Neural cell (in vitro differentiated cells): ENCODE data around the gene TULP4. TPM values are rescaled to one million over a fixed set of nuclear protein-coding genes. Genes with fewer than 3 reads are reported as not detected.

Source experiments
- H2AFZ ChIP-seq: fragments of 200-600, 300-800 bp; sonication (generic), shearing (Covaris generic); 2 replicates; pipeline ENCODE4 v1.6.0; 2014; ENCODE audit warnings: low read depth, mild to moderate bottlenecking, antibody characterized with exemption, low read length, moderate library complexity
- H3F3A ChIP-seq: fragments of 200-600 bp; shearing (Covaris generic); 2 replicates; pipeline ENCODE4 v1.6.1; 2016; ENCODE audit warnings: mild to moderate bottlenecking, moderate library complexity, mixed read lengths, antibody characterized with exemption, low read length; ENCODE audit not compliant: insufficient read depth, poor library complexity, severe bottlenecking
- H3K27ac ChIP-seq: fragments of 200-600, 300-800 bp; sonication (generic), shearing (Covaris generic); 2 replicates; pipeline ENCODE4 v1.5.1; 2014; ENCODE audit warnings: mild to moderate bottlenecking, low read length, moderate library complexity
- H3K27me3 ChIP-seq: fragments of 300-800, 200-600 bp; sonication (generic), shearing (Covaris generic); 2 replicates; pipeline ENCODE4 v1.6.0; 2014; ENCODE audit warnings: mild to moderate bottlenecking, low read depth, low read length, moderate library complexity; ENCODE audit not compliant: insufficient read depth
- H3K36me3 ChIP-seq: fragments of 300-800, 200-600 bp; sonication (generic), shearing (Covaris generic); 2 replicates; pipeline ENCODE4 v1.5.1; 2014; ENCODE audit warnings: mild to moderate bottlenecking, antibody characterized with exemption, low read length, moderate library complexity; ENCODE audit not compliant: insufficient read depth
- H3K4me2 ChIP-seq: fragments of 300-800, 200-600 bp; sonication (generic), shearing (Covaris generic); 2 replicates; pipeline ENCODE4 v1.6.0; 2014; ENCODE audit warnings: mild to moderate bottlenecking, low read length
- H3K4me3 ChIP-seq: fragments of 300-800, 200-600 bp; sonication (generic), shearing (Covaris generic); 2 replicates; pipeline ENCODE4 v1.5.1; 2014; ENCODE audit warnings: mild to moderate bottlenecking, low read length, moderate library complexity
- H3K79me2 ChIP-seq: fragments of 200-600 bp; shearing (Covaris generic); replicated peaks from 2 replicates; pipeline ENCODE4 v1.6.0; 2014; ENCODE audit warnings: mild to moderate bottlenecking, low read length, moderate library complexity; ENCODE audit not compliant: insufficient read depth
- H3K9ac ChIP-seq: fragments of 300-800, 200-600 bp; sonication (generic), shearing (Covaris generic); 2 replicates; pipeline ENCODE4 v1.6.1; 2016; ENCODE audit warnings: mild to moderate bottlenecking, low read length, mixed read lengths
- H3K9me2 ChIP-seq: fragments of 200-600 bp; shearing (Covaris generic); 2 replicates; pipeline ENCODE4 v1.6.1; 2016; ENCODE audit warnings: mild to moderate bottlenecking, low read length, mixed read lengths; ENCODE audit not compliant: insufficient read depth
- H3K9me3 ChIP-seq: fragments of 200-600, 300-800 bp; sonication (generic), shearing (Covaris generic); 2 replicates; pipeline ENCODE4 v1.6.1; 2016; ENCODE audit warnings: mild to moderate bottlenecking, mixed run types, low read length, moderate library complexity, mixed read lengths
- H4K20me1 ChIP-seq: fragments of 200-600 bp; shearing (Covaris generic); 2 replicates; pipeline ENCODE4 v1.6.1; 2016; ENCODE audit warnings: mild to moderate bottlenecking, mixed run types; ENCODE audit not compliant: insufficient read depth
- CTCF ChIP-seq: fragments of 450-650 bp; IDR thresholded peaks from 2 replicates; pipeline ENCODE4 v1.5.1; 2014; ENCODE audit warnings: antibody characterized with exemption, mild to moderate bottlenecking, moderate library complexity; ENCODE audit not compliant: poor library complexity, severe bottlenecking
- EP300 ChIP-seq: fragments of 450-650 bp; conservative IDR thresholded peaks from 2 replicates; pipeline ENCODE4 v1.6.1; 2014; ENCODE audit warnings: antibody characterized with exemption, mild to moderate bottlenecking, moderate library complexity; ENCODE audit not compliant: poor library complexity, severe bottlenecking
- EZH2 ChIP-seq: fragments of 200-600, 300-800 bp; shearing (Covaris generic), sonication (generic); IDR thresholded peaks from 2 replicates; pipeline ENCODE4 v1.6.1; 2014; ENCODE audit warnings: antibody characterized with exemption, low read length, borderline replicate concordance, mild to moderate bottlenecking; ENCODE audit not compliant: insufficient read depth, poor library complexity, severe bottlenecking
- POLR2AphosphoS5 ChIP-seq: IDR thresholded peaks from 2 replicates; pipeline ENCODE4 v1.6.1; 2012
- RAD21 ChIP-seq: fragments of 450-650 bp; conservative IDR thresholded peaks from 2 replicates; pipeline ENCODE4 v1.6.1; 2014; ENCODE audit warnings: antibody characterized with exemption, mild to moderate bottlenecking, moderate library complexity
- REST ChIP-seq: IDR thresholded peaks from 2 replicates; pipeline ENCODE4 v1.6.1; 2012; ENCODE audit warnings: borderline replicate concordance
- SMC3 ChIP-seq: fragments of 450-650 bp; conservative IDR thresholded peaks from 2 replicates; pipeline ENCODE4 v1.6.1; 2014; ENCODE audit warnings: antibody characterized with exemption, mild to moderate bottlenecking, moderate library complexity; ENCODE audit not compliant: poor library complexity
- TAF1 ChIP-seq: IDR thresholded peaks from 2 replicates; pipeline ENCODE4 v1.6.1; 2012; ENCODE audit warnings: low read depth
- polyA plus RNA-seq: library from polyadenylated mRNA; depleted of rRNA; stranded (reverse); fragments of >200 nt; gene quantifications from 2 replicates; pipeline ENCODE4 v1.2.3, GENCODE V29; 2014

TULP4 gene
- polyA plus RNA-seq, 1 donor from 2014 or later: 30.6 TPM

- H3K9me3 ChIP-seq: peaks cover 3% of the 10 kb centered on the region
- H3K36me3 ChIP-seq: peaks cover 30% of the 10 kb centered on the region
- H3K4me3 ChIP-seq: no peak overlapping the region
Observed at GRCh38 chr6:158311193-158311592, 1.1 kb upstream of the TULP4 start.

GRCh38 chr6:158311626-158312025, 639 bp upstream of the TULP4 start:
- no peak overlapping the region for H3K27ac ChIP-seq
- H3K79me2 ChIP-seq: peaks cover 6% of the 10 kb centered on the region
- no peak overlapping the region for H3K4me2 ChIP-seq

More at GRCh38 chr6:158311193-158311592, 1.1 kb upstream of the TULP4 start:
- Histone ChIP-seq H3K9ac (no peak overlapping the region), H3F3A (no peaks in the 10 kb centered on the region), H3K27me3 (no peaks in the 10 kb centered on the region), H3K79me2 (peaks cover 4% of the 10 kb centered on the region), H4K20me1 (peaks cover 3% of the 10 kb centered on the region), H2AFZ (no peak overlapping the region), H3K27ac (no peak overlapping the region), H3K9me2 (no peaks in the 10 kb centered on the region), H3K4me2 (no peak overlapping the region)
- TF ChIP-seq TAF1 (no peak), EP300 (no peak)

GRCh38 chr6:158312672-158313397, 570 bp downstream of the TULP4 start:
- H3K9ac ChIP-seq: no peak overlapping the region
- H3K4me3 ChIP-seq: no peak overlapping the region
- H3K4me2 ChIP-seq: no peak overlapping the region
- no peak overlapping the region for H3K27ac ChIP-seq
- peaks cover 30% of the 10 kb centered on the region for H3K36me3 ChIP-seq
- no peak overlapping the region for H2AFZ ChIP-seq
- H3K27me3 ChIP-seq: no peaks in the 10 kb centered on the region
- no peaks in the 10 kb centered on the region for H3K9me2 ChIP-seq
- peaks cover 10% of the 10 kb centered on the region for H3K79me2 ChIP-seq
- peaks cover 7% of the 10 kb centered on the region for H3K9me3 ChIP-seq
- H4K20me1 ChIP-seq: peaks cover 3% of the 10 kb centered on the region
- no peaks in the 10 kb centered on the region for H3F3A ChIP-seq
- TF ChIP-seq RAD21 (no peak), CTCF (no peak), POLR2AphosphoS5 (no peak), EP300 (no peak), TAF1 (no peak), SMC3 (no peak), EZH2 (no peak), REST (no peak)

More at GRCh38 chr6:158311626-158312025, 639 bp upstream of the TULP4 start:
- TF ChIP-seq TAF1 (no peak), REST (no peak), EZH2 (no peak)
- Histone ChIP-seq H3K9me2 (no peaks in the 10 kb centered on the region), H3K9me3 (peaks cover 4% of the 10 kb centered on the region), H3K4me3 (no peak overlapping the region), H2AFZ (no peak overlapping the region), H3K36me3 (peaks cover 30% of the 10 kb centered on the region), H3K27me3 (no peaks in the 10 kb centered on the region), H4K20me1 (peaks cover 3% of the 10 kb centered on the region), H3F3A (no peaks in the 10 kb centered on the region), H3K9ac (no peak overlapping the region)
